ENCODE data around the gene DFFA.
A peak's percentile ranks its signal among the peaks of the same experiment; 100 is the strongest.

DFFA gene

GRCh38 chr1:10434590-10434989, 37.7 kb downstream of the DFFA start:
- in situ Hi-C loops (cut with HindIII; ENCODE audit: low pct_ligation_motif_present, low sequenced_read_pairs): no loop called here
- H3K27ac ChIP-seq: no peak overlapping the region
- H3K4me3 ChIP-seq (ENCODE audit: low read depth, low read length): no peak overlapping the region
- no peak for DNase-seq
- no peak for TF ChIP-seq CTCF (IDR thresholded peaks at IDR 0.05; ENCODE audit: low read depth, low read length, missing control alignments)
- no peaks in the 10 kb centered on the region for H3K27me3 ChIP-seq (replicated peaks)
- no peaks in the 10 kb centered on the region for H3K36me3 ChIP-seq (replicated peaks)

- TF ChIP-seq CTCF (IDR thresholded peaks at IDR 0.05; ENCODE audit: low read depth, low read length, missing control alignments): no peak
- H3K27ac ChIP-seq: no peak overlapping the region
- in situ Hi-C loops (cut with HindIII; ENCODE audit: low pct_ligation_motif_present, low sequenced_read_pairs): no loop called here
- no peaks in the 10 kb centered on the region for H3K27me3 ChIP-seq (replicated peaks)
- no peak overlapping the region for H3K4me3 ChIP-seq (ENCODE audit: low read depth, low read length)
- no peaks in the 10 kb centered on the region for H3K36me3 ChIP-seq (replicated peaks)
- no peak for DNase-seq
Observed at GRCh38 chr1:10433790-10434189, 38.5 kb downstream of the DFFA start.

- no peaks in the 10 kb centered on the region for H3K36me3 ChIP-seq (replicated peaks)
- TF ChIP-seq CTCF (IDR thresholded peaks at IDR 0.05; ENCODE audit: low read depth, low read length, missing control alignments): no peak
- in situ Hi-C loops (cut with HindIII; ENCODE audit: low pct_ligation_motif_present, low sequenced_read_pairs): no loop called here
- H3K27me3 ChIP-seq (replicated peaks): no peaks in the 10 kb centered on the region
- no peak for DNase-seq
- no peak overlapping the region for H3K4me3 ChIP-seq (ENCODE audit: low read depth, low read length)
- H3K27ac ChIP-seq: no peak overlapping the region
Observed at GRCh38 chr1:10432910-10433700, 39.2 kb downstream of the DFFA start.

- Histone ChIP-seq H3K36me3 (replicated peaks) (no peaks in the 10 kb centered on the region), H3K27ac (peak overlapping the region; percentile 51), H3K27me3 (replicated peaks) (no peaks in the 10 kb centered on the region), H3K4me3 (ENCODE audit: low read depth, low read length) (peak overlapping the region; percentile 83)
- in situ Hi-C loops (cut with HindIII; ENCODE audit: low pct_ligation_motif_present, low sequenced_read_pairs): no loop called here
- no peak for TF ChIP-seq CTCF (IDR thresholded peaks at IDR 0.05; ENCODE audit: low read depth, low read length, missing control alignments)
- DNase-seq: no peak
Observed at GRCh38 chr1:10431070-10431730, 41.1 kb downstream of the DFFA start.

- TF ChIP-seq CTCF (IDR thresholded peaks at IDR 0.05; ENCODE audit: low read depth, low read length, missing control alignments): peak; percentile 75
- in situ Hi-C loops (cut with HindIII; ENCODE audit: low pct_ligation_motif_present, low sequenced_read_pairs): no loop called here
- H3K36me3 ChIP-seq (replicated peaks): no peaks in the 10 kb centered on the region
- peak within 1 kb of the TSS; percentile 83 for H3K4me3 ChIP-seq (ENCODE audit: low read depth, low read length)
- H3K27ac ChIP-seq: peak within 1 kb of the TSS; percentile 51
- H3K27me3 ChIP-seq (replicated peaks): no peaks in the 10 kb centered on the region
- peak; percentile 77 for DNase-seq
Observed at GRCh38 chr1:10430216-10431069, 41.9 kb downstream of the DFFA start, which contains the start of gene CENPS. Gene CENPS (plus strand): TSS chr1:10430433. CDS start chr1:10430518, 85 bp downstream.

All from brain microvascular endothelial cell (primary cell).